CD14-positive monocyte (primary cell): ENCODE measurements around the gene TPPP. TPM values are rescaled to one million over a fixed set of nuclear protein-coding genes. Genes with fewer than 3 reads are reported as not detected.
A peak's percentile ranks its signal among the peaks of the same experiment; 100 is the strongest.

Experiments
- DNase-seq, 3 donors: peaks; one replicate each; pipeline ENCODE4 v3.0.0-alpha.2; 2011 to 2022
- H2AFZ ChIP-seq: 2 replicates; pipeline ENCODE4 v1.6.0; 2012; ENCODE audit warnings: mild to moderate bottlenecking, low read depth, low read length, inconsistent platforms; ENCODE audit not compliant: insufficient read depth, poor library complexity, severe bottlenecking
- H3K27ac ChIP-seq, 2 donors: 1 replicate in 1 of 2; 2 replicates in 1 of 2; pipeline ENCODE4 v1.5.1; 2012 to 2013; ENCODE audit warnings: low read length in 2 of 2, control low read depth in 1 of 2, inconsistent platforms in 1 of 2, low read depth in 1 of 2, mild to moderate bottlenecking in 1 of 2
- H3K27me3 ChIP-seq, 2 donors: one replicate each; pipeline versions ENCODE4 v1.6.0 to v1.6.1; 2011 to 2013; ENCODE audit warnings: low read length in 2 of 2; ENCODE audit not compliant: control insufficient read depth in 2 of 2, insufficient read depth in 2 of 2
- H3K36me3 ChIP-seq, 2 donors: replicated peaks in 1 of 2; 1 replicate in 1 of 2; 2 replicates in 1 of 2; pipeline versions ENCODE4 v1.5.1 to v1.6.1; 2012 to 2013; ENCODE audit warnings: low read length in 2 of 2, control low read depth in 1 of 2, inconsistent platforms in 1 of 2, mild to moderate bottlenecking in 1 of 2; ENCODE audit not compliant: insufficient read depth in 2 of 2, control insufficient read depth in 1 of 2
- H3K4me1 ChIP-seq, 2 donors: 1 replicate in 1 of 2; 2 replicates in 1 of 2; pipeline versions ENCODE4 v1.5.1 to v1.6.1; 2012 to 2013; ENCODE audit warnings: low read length in 2 of 2, control low read depth in 1 of 2, inconsistent platforms in 1 of 2, mild to moderate bottlenecking in 1 of 2, moderate library complexity in 1 of 2; ENCODE audit not compliant: insufficient read depth in 2 of 2, control insufficient read depth in 1 of 2
- H3K4me2 ChIP-seq: replicated peaks from 2 replicates; pipeline ENCODE3; 2012; ENCODE audit warnings: low read length, moderate library complexity, mild to moderate bottlenecking; ENCODE audit not compliant: poor library complexity, severe bottlenecking; ENCODE audit errors: extremely low read depth
- H3K4me3 ChIP-seq, 3 experiments: fragments of 200-600 bp in 1 of 3; sonication (generic) in 1 of 3; replicated peaks in 1 of 3; 1 replicate in 2 of 3; 2 replicates in 1 of 3; pipeline ENCODE4 v1.5.1; 2011 to 2013; ENCODE audit warnings: low read length in 3 of 3, mild to moderate bottlenecking in 3 of 3, control low read depth in 2 of 3, low read depth in 2 of 3, inconsistent platforms in 1 of 3, moderate library complexity in 1 of 3
- H3K79me2 ChIP-seq: 2 replicates; pipeline ENCODE4 v1.6.0; 2012; ENCODE audit warnings: mild to moderate bottlenecking, control low read depth, inconsistent platforms, low read length, moderate library complexity; ENCODE audit not compliant: insufficient read depth
- H3K9ac ChIP-seq: 2 replicates; pipeline ENCODE4 v1.6.0; 2017; ENCODE audit warnings: low read length, mild to moderate bottlenecking; ENCODE audit not compliant: insufficient read depth, poor library complexity, severe bottlenecking
- H3K9me3 ChIP-seq, 2 donors: replicated peaks in 1 of 2; 1 replicate in 1 of 2; 2 replicates in 1 of 2; pipeline versions ENCODE4 v1.5.1 to v1.6.1; 2012 to 2013; ENCODE audit warnings: low read length in 2 of 2, control low read depth in 1 of 2; ENCODE audit not compliant: control insufficient read depth in 1 of 2, insufficient read depth in 1 of 2
- H4K20me1 ChIP-seq: 2 replicates; pipeline ENCODE4 v1.6.0; 2012; ENCODE audit warnings: mild to moderate bottlenecking, low read length, control low read depth, moderate library complexity; ENCODE audit not compliant: insufficient read depth
- H3K27ac Mint-ChIP-seq, 7 donors: one replicate each; pipeline ENCODE4 v1.8.0; 2020; ENCODE audit warnings: mild to moderate bottlenecking in 7 of 7, mixed read lengths in 7 of 7, moderate library complexity in 6 of 7, inconsistent platforms in 2 of 7
- H3K27me3 Mint-ChIP-seq, 3 donors: one replicate each; pipeline ENCODE4 v1.8.0; 2021 to 2022; ENCODE audit warnings: low read depth in 3 of 3, mild to moderate bottlenecking in 3 of 3, mixed read lengths in 3 of 3, moderate library complexity in 3 of 3, inconsistent platforms in 1 of 3
- H3K36me3 Mint-ChIP-seq, 2 donors: one replicate each; pipeline ENCODE4 v1.8.0; 2020; ENCODE audit warnings: mixed read lengths in 2 of 2, inconsistent platforms in 1 of 2, mild to moderate bottlenecking in 1 of 2
- H3K4me1 Mint-ChIP-seq: one replicate; pipeline ENCODE4 v1.8.0; 2020; ENCODE audit warnings: mild to moderate bottlenecking, mixed read lengths
- H3K4me3 Mint-ChIP-seq, 2 donors: one replicate each; pipeline ENCODE4 v1.8.0; 2020; ENCODE audit warnings: mild to moderate bottlenecking in 2 of 2, mixed read lengths in 2 of 2, moderate library complexity in 1 of 2
- H3K9me3 Mint-ChIP-seq, 7 donors: one replicate each; pipeline ENCODE4 v1.8.0; 2020 to 2022; ENCODE audit warnings: mixed read lengths in 7 of 7, mild to moderate bottlenecking in 6 of 7, moderate library complexity in 6 of 7, inconsistent platforms in 2 of 7
- CTCF ChIP-seq: fragments of 200-600 bp; IDR thresholded peaks from one replicate; pipeline ENCODE4 v1.8.0; 2022; ENCODE audit warnings: antibody characterized with exemption, mild to moderate bottlenecking
- WGBS: methylation state at CpG from one replicate; pipeline ENCODE4 v1.1.5; 2013; ENCODE audit warnings: missing lambda C conversion rate; ENCODE audit not compliant: insufficient coverage; 5-methylcytosine and 5-hydroxymethylcytosine counted together
- intact Hi-C, 2 donors: fragments of 100-400 bp; cut with micrococcal nuclease; formaldehyde crosslinking; loops; one replicate each; pipeline versions ENCODE4 v1.15.0 to v1.15.1; 2023
- polyA plus RNA-seq, 3 donors: library from polyadenylated mRNA; depleted of rRNA in 1 of 3; unstranded in 2 of 3; stranded (reverse) in 1 of 3; fragments of 300-500 nt in 2 of 3; fragments of >200 nt in 1 of 3; fragmentation: Illumina TruSeq in 2 of 3; gene quantifications; 1 replicate in 2 of 3; 2 replicates in 1 of 3; pipeline ENCODE4 v1.2.3, GENCODE V29; 2012 to 2021

The TPPP gene
- polyA plus RNA-seq, 3 donors = 0.02 to 0.17 (median 0.06) TPM

GRCh38 chr5:622946-623522 is 70.1 kb downstream of the TPPP start:
- no peak overlapping the region for H3K4me3 Mint-ChIP-seq
- H3K9me3 Mint-ChIP-seq = no peaks in the 10 kb centered on the region
- no peak for TF ChIP-seq CTCF
- no peak overlapping the region for H3K27ac ChIP-seq
- no peak overlapping the region for H3K4me2 ChIP-seq
- peaks cover 22 to 66% of the 10 kb centered on the region in 2 donors for H3K36me3 ChIP-seq
- no peaks in the 10 kb centered on the region for H3K4me1 ChIP-seq
- no peak overlapping the region for H2AFZ ChIP-seq
- H3K4me1 Mint-ChIP-seq = no peaks in the 10 kb centered on the region
- intact Hi-C loops = no loop called here
- H3K27me3 ChIP-seq = no peaks in the 10 kb centered on the region
- peaks cover 74 to 77% of the 10 kb centered on the region in 2 donors for H3K36me3 Mint-ChIP-seq
- H3K27ac Mint-ChIP-seq = no peak overlapping the region
- H4K20me1 ChIP-seq = no peaks in the 10 kb centered on the region
- over 99% methylated on average over 25 of the region's 31 CpGs for WGBS
- H3K9ac ChIP-seq = no peak overlapping the region
- no peak for DNase-seq
- no peaks in the 10 kb centered on the region for H3K79me2 ChIP-seq
- peaks cover 0 to 2% (median 1%) of the 10 kb centered on the region in 3 donors for H3K27me3 Mint-ChIP-seq
- no peaks in the 10 kb centered on the region for H3K9me3 ChIP-seq
- no peak overlapping the region for H3K4me3 ChIP-seq

- Histone ChIP-seq H3K4me2 (no peak overlapping the region), H3K79me2 (peaks cover 2% of the 10 kb centered on the region), H3K9me3 (no peaks in the 10 kb centered on the region), H3K36me3 (peaks cover 18 to 60% of the 10 kb centered on the region in 2 donors), H3K4me1 (no peaks in the 10 kb centered on the region), H4K20me1 (no peaks in the 10 kb centered on the region), H3K27me3 (no peaks in the 10 kb centered on the region), H3K4me3 (no peak overlapping the region), H3K9ac (no peak overlapping the region), H3K27ac (no peak overlapping the region), H2AFZ (no peak overlapping the region)
- no peaks in the 10 kb centered on the region for H3K4me1 Mint-ChIP-seq
- H3K36me3 Mint-ChIP-seq = peaks cover 70 to 77% of the 10 kb centered on the region in 2 donors
- H3K4me3 Mint-ChIP-seq = no peak overlapping the region
- intact Hi-C loops = no loop called here
- DNase-seq = no peak
- H3K9me3 Mint-ChIP-seq = no peaks in the 10 kb centered on the region
- peaks cover 0 to 2% (median 1%) of the 10 kb centered on the region in 3 donors for H3K27me3 Mint-ChIP-seq
- no peak for TF ChIP-seq CTCF
- WGBS = 99% methylated on average over 7 of the region's 9 CpGs
- H3K27ac Mint-ChIP-seq = peak overlapping the region in 1 of 7 donors; percentile 8
Measured at GRCh38 chr5:622359-622758, 70.8 kb downstream of the TPPP start.
